Smooth muscle cell (in vitro differentiated cells): ENCODE measurements around the gene PPP1CC. TPM values are rescaled to one million over a fixed set of nuclear protein-coding genes. Genes with fewer than 3 reads are reported as not detected.

Experiments
- DNase-seq: peaks from one replicate; lab custom pipeline; 2025; ENCODE audit not compliant: unreplicated experiment; lab: John Stamatoyannopoulos, UW
- H2AFZ ChIP-seq: fragments of 200-600 bp; sonication (generic); 2 replicates; pipeline ENCODE4 v1.6.0; 2016; ENCODE audit warnings: antibody characterized with exemption, low read depth, mild to moderate bottlenecking
- H3F3A ChIP-seq: fragments of 200-600 bp; sonication (generic); 2 replicates; pipeline ENCODE4 v1.6.0; 2017; ENCODE audit warnings: antibody characterized with exemption, low read depth
- H3K27ac ChIP-seq: fragments of 200-600 bp; sonication (generic); 2 replicates; pipeline ENCODE4 v1.5.1; 2016; ENCODE audit warnings: low read depth, mild to moderate bottlenecking
- H3K27me3 ChIP-seq: fragments of 200-600 bp; sonication (generic); 2 replicates; pipeline ENCODE4 v1.6.1; 2016; ENCODE audit warnings: low read depth, mild to moderate bottlenecking
- H3K36me3 ChIP-seq: fragments of 200-600 bp; sonication (generic); 2 replicates; pipeline ENCODE4 v1.5.1; 2016; ENCODE audit warnings: low read depth
- H3K4me1 ChIP-seq: fragments of 200-600 bp; sonication (generic); 2 replicates; pipeline ENCODE4 v1.5.1; 2016; ENCODE audit warnings: low read depth
- H3K4me2 ChIP-seq: fragments of 200-600 bp; sonication (generic); 2 replicates; pipeline ENCODE4 v1.6.0; 2016; ENCODE audit warnings: mild to moderate bottlenecking
- H3K4me3 ChIP-seq: fragments of 200-600 bp; sonication (generic); 2 replicates; pipeline ENCODE4 v1.5.1; 2016; ENCODE audit warnings: mild to moderate bottlenecking
- H3K79me2 ChIP-seq: fragments of 200-600 bp; sonication (generic); 2 replicates; pipeline ENCODE4 v1.6.0; 2016; ENCODE audit warnings: low read depth, mild to moderate bottlenecking
- H3K9ac ChIP-seq: fragments of 200-600 bp; sonication (generic); 2 replicates; pipeline ENCODE4 v1.6.0; 2016; ENCODE audit warnings: low read depth
- H3K9me3 ChIP-seq: fragments of 200-600 bp; sonication (generic); replicated peaks from 2 replicates; pipeline ENCODE4 v1.5.1; 2016; ENCODE audit warnings: low read depth
- H4K20me1 ChIP-seq: fragments of 200-600 bp; sonication (generic); 2 replicates; pipeline ENCODE4 v1.6.0; 2016; ENCODE audit warnings: low read depth
- CTCF ChIP-seq: fragments of 200-600 bp; sonication (generic); IDR thresholded peaks from 2 replicates; pipeline ENCODE4 v1.5.1; 2017; ENCODE audit warnings: borderline replicate concordance, mild to moderate bottlenecking, antibody characterized with exemption; ENCODE audit not compliant: insufficient read depth, poor library complexity, severe bottlenecking
- WGBS: methylation state at CpG from one replicate; pipeline ENCODE4 v1.1.7; 2016; ENCODE audit warnings: low lambda C conversion rate; 5-methylcytosine and 5-hydroxymethylcytosine counted together
- polyA plus RNA-seq: library from polyadenylated mRNA; unstranded; fragments of >200 nt; fragmentation: Nextera tagmentation; extraction: Ambion mirVana; gene quantifications from 2 replicates; pipeline ENCODE4 v1.2.1, GENCODE V29; 2016
- total RNA-seq: library from RNA; depleted of rRNA; stranded (reverse); fragments of >200 nt; gene quantifications from 2 replicates; pipeline ENCODE4 v1.2.3, GENCODE V29; 2014

PPP1CC gene
- total and polyA plus RNA-seq, 2 experiments from 2014 or later = 34.9 to 105 TPM

GRCh38 chr12:110697236-110697635 is 45.5 kb downstream of the PPP1CC start:
- H4K20me1 ChIP-seq = no peaks in the 10 kb centered on the region
- no peaks in the 10 kb centered on the region for H3K36me3 ChIP-seq
- no peaks in the 10 kb centered on the region for H3K79me2 ChIP-seq
- no peaks in the 10 kb centered on the region for H3K4me1 ChIP-seq
- no peaks in the 10 kb centered on the region for H3F3A ChIP-seq
- H3K4me3 ChIP-seq = no peak overlapping the region
- DNase-seq = no peak
- TF ChIP-seq CTCF = no peak
- WGBS = 92% methylated on average over 2 of the region's 2 CpGs
- H3K27ac ChIP-seq = no peak overlapping the region
- H3K4me2 ChIP-seq = no peak overlapping the region
- H3K9me3 ChIP-seq = no peaks in the 10 kb centered on the region
- no peaks in the 10 kb centered on the region for H3K27me3 ChIP-seq
- H2AFZ ChIP-seq = no peak overlapping the region
- no peak overlapping the region for H3K9ac ChIP-seq

- H3K27me3 ChIP-seq = no peaks in the 10 kb centered on the region
- H2AFZ ChIP-seq = no peak overlapping the region
- H3K36me3 ChIP-seq = no peaks in the 10 kb centered on the region
- no peaks in the 10 kb centered on the region for H3F3A ChIP-seq
- H3K9ac ChIP-seq = no peak overlapping the region
- no peak overlapping the region for H3K27ac ChIP-seq
- no peak overlapping the region for H3K4me3 ChIP-seq
- no peak overlapping the region for H3K4me2 ChIP-seq
- no peaks in the 10 kb centered on the region for H3K4me1 ChIP-seq
- WGBS = 93% methylated on average over 3 of the region's 3 CpGs
- no peaks in the 10 kb centered on the region for H4K20me1 ChIP-seq
- no peak for TF ChIP-seq CTCF
- H3K9me3 ChIP-seq = no peaks in the 10 kb centered on the region
- H3K79me2 ChIP-seq = no peaks in the 10 kb centered on the region
- no peak for DNase-seq
Measured at GRCh38 chr12:110696283-110696682, 46.4 kb downstream of the PPP1CC start.

GRCh38 chr12:110694330-110694901 is 48.3 kb downstream of the PPP1CC start:
- no peak overlapping the region for H3K4me3 ChIP-seq
- no peaks in the 10 kb centered on the region for H3K9me3 ChIP-seq
- no peak overlapping the region for H3K9ac ChIP-seq
- H3K4me2 ChIP-seq = no peak overlapping the region
- peaks cover 6% of the 10 kb centered on the region for H3K4me1 ChIP-seq
- H3K27ac ChIP-seq = no peak overlapping the region
- H2AFZ ChIP-seq = no peak overlapping the region
- H3K27me3 ChIP-seq = no peaks in the 10 kb centered on the region
- no peaks in the 10 kb centered on the region for H3F3A ChIP-seq
- no peaks in the 10 kb centered on the region for H3K79me2 ChIP-seq
- TF ChIP-seq CTCF = no peak
- no peak for DNase-seq
- H3K36me3 ChIP-seq = no peaks in the 10 kb centered on the region
- H4K20me1 ChIP-seq = no peaks in the 10 kb centered on the region
- WGBS = 70% methylated on average over 12 of the region's 12 CpGs

- Histone ChIP-seq H3K4me1 (peaks cover 9% of the 10 kb centered on the region), H3K27me3 (no peaks in the 10 kb centered on the region), H2AFZ (no peak overlapping the region), H3K27ac (no peak overlapping the region), H3K4me2 (no peak overlapping the region), H3K36me3 (no peaks in the 10 kb centered on the region), H3K9me3 (no peaks in the 10 kb centered on the region), H3K9ac (no peak overlapping the region), H3K4me3 (no peak overlapping the region), H3F3A (no peaks in the 10 kb centered on the region), H4K20me1 (no peaks in the 10 kb centered on the region), H3K79me2 (no peaks in the 10 kb centered on the region)
- TF ChIP-seq CTCF = no peak
- no peak for DNase-seq
- 73% methylated on average over 7 of the region's 7 CpGs for WGBS
Measured at GRCh38 chr12:110693731-110694130, 49.0 kb downstream of the PPP1CC start.
